Fibroblast of lung (primary cell): Measurements from ENCODE around the gene POR. TPM values are rescaled to one million over a fixed set of nuclear protein-coding genes. Genes with fewer than 3 reads are reported as not detected.

Experiments used
- DNase-seq, 2 donors: peaks; one replicate each; pipeline versions ENCODE4 v3.0.0 to v3.0.0-alpha.2; 2010; ENCODE audit warnings: low read depth in 2 of 2
- H2AFZ ChIP-seq: 2 replicates; pipeline ENCODE4 v1.5.1; 2012; ENCODE audit warnings: low read length, control low read depth, inconsistent platforms
- H3K27ac ChIP-seq: 2 replicates; pipeline ENCODE4 v1.5.1; 2011; ENCODE audit warnings: low read length, control low read depth; ENCODE audit not compliant: insufficient read depth
- H3K27me3 ChIP-seq: 2 replicates; pipeline ENCODE4 v1.5.1; 2011; ENCODE audit warnings: mild to moderate bottlenecking, low read length; ENCODE audit not compliant: control insufficient read depth, insufficient read depth
- H3K36me3 ChIP-seq: 2 replicates; pipeline ENCODE4 v1.5.1; 2011; ENCODE audit warnings: low read length; ENCODE audit not compliant: control insufficient read depth, insufficient read depth
- H3K4me1 ChIP-seq: 2 replicates; pipeline ENCODE4 v1.5.1; 2011; ENCODE audit warnings: low read length; ENCODE audit not compliant: control insufficient read depth, insufficient read depth; ENCODE audit errors: extremely low read depth
- H3K4me2 ChIP-seq: 2 replicates; pipeline ENCODE4 v1.5.1; 2011; ENCODE audit warnings: low read length, control low read depth; ENCODE audit not compliant: insufficient read depth; ENCODE audit errors: extremely low read depth
- H3K4me3 ChIP-seq, 4 experiments: fragments of 200-600 bp in 1 of 4; sonication (generic) in 1 of 4; replicated peaks in 1 of 4; 2 replicates each; pipeline ENCODE4 v1.5.1; 2011 to 2016; ENCODE audit warnings: low read length in 4 of 4, low read depth in 3 of 4, mild to moderate bottlenecking in 3 of 4, control low read depth in 2 of 4, inconsistent platforms in 1 of 4, mixed read lengths in 1 of 4; ENCODE audit not compliant: insufficient read depth in 1 of 4; ENCODE audit errors: control extremely low read depth in 1 of 4
- H3K79me2 ChIP-seq: 2 replicates; pipeline ENCODE4 v1.5.1; 2012; ENCODE audit warnings: mild to moderate bottlenecking, low read length, inconsistent platforms; ENCODE audit not compliant: control insufficient read depth, insufficient read depth
- H3K9ac ChIP-seq: 2 replicates; pipeline ENCODE4 v1.5.1; 2011; ENCODE audit warnings: mild to moderate bottlenecking, low read length, control low read depth; ENCODE audit not compliant: insufficient read depth
- H3K9me3 ChIP-seq: 2 replicates; pipeline ENCODE4 v1.5.1; 2012; ENCODE audit warnings: low read depth, low read length; ENCODE audit not compliant: control insufficient read depth, insufficient read depth
- H4K20me1 ChIP-seq: 2 replicates; pipeline ENCODE4 v1.5.1; 2011; ENCODE audit warnings: low read length; ENCODE audit not compliant: control insufficient read depth, insufficient read depth; ENCODE audit errors: extremely low read depth
- EZH2 ChIP-seq: IDR thresholded peaks from 2 replicates; pipeline ENCODE4 v1.5.1; 2012; ENCODE audit warnings: low read length, control low read depth, mild to moderate bottlenecking; ENCODE audit errors: missing control alignments
- polyA plus RNA-seq, 2 donors: library from polyadenylated mRNA; depleted of rRNA in 1 of 2; stranded (reverse) in 1 of 2; unstranded in 1 of 2; fragments of >200 nt; gene quantifications; 2 replicates each; pipeline ENCODE4 v1.2.1, GENCODE V29; 2011 to 2012; ENCODE audit warnings: missing spikeins in 1 of 2
- total RNA-seq: library from RNA; depleted of rRNA; stranded (reverse); fragments of >200 nt; gene quantifications from 2 replicates; pipeline ENCODE4 v1.2.1, GENCODE V29; 2014
- TF ChIP-seq, protein P1 (sequence below), 2 donors: IDR thresholded peaks in 1 of 2; conservative IDR thresholded peaks in 1 of 2; 1 replicate in 1 of 2; 2 replicates in 1 of 2; pipeline ENCODE4 v1.5.1; 2011 to 2012; ENCODE audit warnings: low read length in 2 of 2, control low read depth in 1 of 2, inconsistent platforms in 1 of 2, low read depth in 1 of 2, mild to moderate bottlenecking in 1 of 2

Gene POR
- total and polyA plus RNA-seq, 2 donors (not counting 1 experiment from before 2014, with no cell fraction given) = 36.2 to 207 TPM

DNA sequence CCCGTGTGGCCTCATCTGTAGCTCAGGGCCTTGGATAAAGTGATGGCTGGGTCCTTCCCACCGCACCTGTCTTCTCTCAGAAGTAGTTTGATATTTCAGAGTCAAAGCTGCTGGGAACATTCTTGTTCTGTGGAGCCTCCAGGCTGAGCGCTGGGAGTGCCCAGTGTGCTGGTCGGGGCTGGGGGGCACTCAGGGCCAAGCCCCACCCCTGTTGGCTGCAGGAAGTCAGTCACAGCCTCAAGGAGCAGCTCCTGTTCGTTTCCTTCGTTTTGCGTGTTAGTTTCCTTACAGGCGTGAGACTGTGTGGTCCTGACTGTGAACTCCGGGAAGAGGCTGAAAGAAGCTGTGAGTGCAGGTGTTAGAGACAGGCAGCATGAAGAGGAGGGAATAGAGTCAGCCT is 33.2 kb downstream of the POR start:
- Histone ChIP-seq H3K27me3 (no peaks in the 10 kb centered on the region), H3K9me3 (no peaks in the 10 kb centered on the region), H4K20me1 (no peaks in the 10 kb centered on the region), H3K4me3 (no peak overlapping the region), H3K36me3 (no peaks in the 10 kb centered on the region), H3K27ac (no peak overlapping the region), H2AFZ (no peak overlapping the region), H3K79me2 (peaks cover 1% of the 10 kb centered on the region), H3K4me2 (no peak overlapping the region), H3K9ac (no peak overlapping the region), H3K4me1 (peaks cover 6% of the 10 kb centered on the region)
- no peak for DNase-seq
- TF ChIP-seq, protein P1, sequence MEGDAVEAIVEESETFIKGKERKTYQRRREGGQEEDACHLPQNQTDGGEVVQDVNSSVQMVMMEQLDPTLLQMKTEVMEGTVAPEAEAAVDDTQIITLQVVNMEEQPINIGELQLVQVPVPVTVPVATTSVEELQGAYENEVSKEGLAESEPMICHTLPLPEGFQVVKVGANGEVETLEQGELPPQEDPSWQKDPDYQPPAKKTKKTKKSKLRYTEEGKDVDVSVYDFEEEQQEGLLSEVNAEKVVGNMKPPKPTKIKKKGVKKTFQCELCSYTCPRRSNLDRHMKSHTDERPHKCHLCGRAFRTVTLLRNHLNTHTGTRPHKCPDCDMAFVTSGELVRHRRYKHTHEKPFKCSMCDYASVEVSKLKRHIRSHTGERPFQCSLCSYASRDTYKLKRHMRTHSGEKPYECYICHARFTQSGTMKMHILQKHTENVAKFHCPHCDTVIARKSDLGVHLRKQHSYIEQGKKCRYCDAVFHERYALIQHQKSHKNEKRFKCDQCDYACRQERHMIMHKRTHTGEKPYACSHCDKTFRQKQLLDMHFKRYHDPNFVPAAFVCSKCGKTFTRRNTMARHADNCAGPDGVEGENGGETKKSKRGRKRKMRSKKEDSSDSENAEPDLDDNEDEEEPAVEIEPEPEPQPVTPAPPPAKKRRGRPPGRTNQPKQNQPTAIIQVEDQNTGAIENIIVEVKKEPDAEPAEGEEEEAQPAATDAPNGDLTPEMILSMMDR (conservative IDR thresholded peaks at IDR 0.05 in 1 of 2, IDR thresholded peaks at IDR 0.05 in 1 of 2; ENCODE audit: low read depth in 1 of 2, low read length in 2 of 2) = no peak
- no peak for TF ChIP-seq EZH2

DNA sequence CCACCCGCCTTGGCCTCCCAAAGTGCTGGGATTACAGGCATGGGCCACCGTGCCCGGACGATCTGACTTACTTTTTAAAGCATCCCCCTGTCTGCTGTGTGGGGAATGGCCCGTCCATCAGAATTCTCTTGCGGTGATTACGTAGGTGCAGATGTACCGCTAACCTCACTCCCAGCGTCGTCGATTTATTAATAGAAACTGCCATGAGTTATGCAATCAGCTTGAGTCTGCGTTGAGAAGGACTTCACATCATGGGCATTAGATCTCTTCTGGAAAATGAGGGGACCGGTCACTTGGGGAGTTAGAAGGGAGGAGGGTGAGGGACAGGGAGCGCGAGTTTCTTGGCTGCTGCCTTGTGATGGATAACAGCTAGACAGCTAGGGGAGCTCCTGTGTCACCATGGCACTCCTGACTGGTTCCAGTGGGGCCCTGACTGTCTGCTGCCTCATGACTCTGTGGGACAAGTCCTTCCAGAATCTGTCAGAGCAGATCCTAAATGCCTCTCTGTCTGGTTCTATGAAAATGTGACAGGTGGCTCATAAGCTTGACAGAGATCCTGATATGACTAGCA is 35.2 kb downstream of the POR start:
- peak overlapping the region; percentile 32 for H3K27ac ChIP-seq
- H3K4me2 ChIP-seq = no peak overlapping the region
- no peaks in the 10 kb centered on the region for H3K27me3 ChIP-seq
- H4K20me1 ChIP-seq = no peaks in the 10 kb centered on the region
- peaks cover 3% of the 10 kb centered on the region for H3K4me1 ChIP-seq
- no peak for TF ChIP-seq EZH2
- TF ChIP-seq, protein P1 (conservative IDR thresholded peaks at IDR 0.05 in 1 of 2, IDR thresholded peaks at IDR 0.05 in 1 of 2; ENCODE audit: low read depth in 1 of 2, low read length in 2 of 2) = no peak
- no peaks in the 10 kb centered on the region for H3K9me3 ChIP-seq
- H2AFZ ChIP-seq = no peak overlapping the region
- H3K79me2 ChIP-seq = peaks cover 1% of the 10 kb centered on the region
- no peaks in the 10 kb centered on the region for H3K36me3 ChIP-seq
- H3K9ac ChIP-seq = no peak overlapping the region
- DNase-seq = no peak
- H3K4me3 ChIP-seq = no peak overlapping the region

DNA sequence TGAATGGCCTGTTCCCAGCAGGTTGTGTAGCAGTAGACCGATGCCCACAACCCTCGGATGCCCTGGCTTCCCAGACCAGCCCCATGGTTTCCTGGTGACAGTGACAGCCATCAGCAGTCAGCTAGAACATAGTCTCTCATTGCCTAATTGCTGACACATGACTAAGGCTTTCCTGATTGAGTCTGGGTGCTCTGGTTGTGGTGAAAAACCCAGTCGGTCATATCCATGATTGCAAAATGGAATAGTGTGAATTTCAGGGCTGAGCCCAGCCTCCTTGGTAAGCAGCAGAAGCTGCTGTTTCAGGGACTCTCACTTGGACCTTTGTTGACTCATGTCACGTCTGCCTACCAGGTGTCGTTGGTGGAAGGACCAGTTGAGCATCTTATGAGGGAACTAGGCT is 36.6 kb downstream of the POR start:
- H3K27ac ChIP-seq = peak overlapping the region; percentile 26
- peaks cover 1% of the 10 kb centered on the region for H3K79me2 ChIP-seq
- H3K4me1 ChIP-seq = peaks cover 3% of the 10 kb centered on the region
- H3K9me3 ChIP-seq = no peaks in the 10 kb centered on the region
- no peak overlapping the region for H2AFZ ChIP-seq
- peaks cover 6% of the 10 kb centered on the region for H3K36me3 ChIP-seq
- no peaks in the 10 kb centered on the region for H3K27me3 ChIP-seq
- no peaks in the 10 kb centered on the region for H4K20me1 ChIP-seq
- TF ChIP-seq, protein P1 (conservative IDR thresholded peaks at IDR 0.05 in 1 of 2, IDR thresholded peaks at IDR 0.05 in 1 of 2; ENCODE audit: low read depth in 1 of 2, low read length in 2 of 2) = no peak
- no peak for TF ChIP-seq EZH2
- H3K4me3 ChIP-seq = no peak overlapping the region
- no peak overlapping the region for H3K4me2 ChIP-seq
- peak; percentile 47 to 84 for DNase-seq
- H3K9ac ChIP-seq = no peak overlapping the region
